Smooth muscle cell (in vitro differentiated cells): Measurements from ENCODE around the gene SEPSECS. TPM values are rescaled to one million over a fixed set of nuclear protein-coding genes. Genes with fewer than 3 reads are reported as not detected.

ENCODE experiments used
- DNase-seq: peaks from one replicate; lab custom pipeline; 2025; ENCODE audit not compliant: unreplicated experiment; lab: John Stamatoyannopoulos, UW
- H2AFZ ChIP-seq: fragments of 200-600 bp; sonication (generic); 2 replicates; pipeline ENCODE4 v1.6.0; 2016; ENCODE audit warnings: antibody characterized with exemption, low read depth, mild to moderate bottlenecking
- H3F3A ChIP-seq: fragments of 200-600 bp; sonication (generic); 2 replicates; pipeline ENCODE4 v1.6.0; 2017; ENCODE audit warnings: antibody characterized with exemption, low read depth
- H3K27ac ChIP-seq: fragments of 200-600 bp; sonication (generic); 2 replicates; pipeline ENCODE4 v1.5.1; 2016; ENCODE audit warnings: low read depth, mild to moderate bottlenecking
- H3K27me3 ChIP-seq: fragments of 200-600 bp; sonication (generic); 2 replicates; pipeline ENCODE4 v1.6.1; 2016; ENCODE audit warnings: low read depth, mild to moderate bottlenecking
- H3K36me3 ChIP-seq: fragments of 200-600 bp; sonication (generic); 2 replicates; pipeline ENCODE4 v1.5.1; 2016; ENCODE audit warnings: low read depth
- H3K4me1 ChIP-seq: fragments of 200-600 bp; sonication (generic); 2 replicates; pipeline ENCODE4 v1.5.1; 2016; ENCODE audit warnings: low read depth
- H3K4me2 ChIP-seq: fragments of 200-600 bp; sonication (generic); 2 replicates; pipeline ENCODE4 v1.6.0; 2016; ENCODE audit warnings: mild to moderate bottlenecking
- H3K4me3 ChIP-seq: fragments of 200-600 bp; sonication (generic); 2 replicates; pipeline ENCODE4 v1.5.1; 2016; ENCODE audit warnings: mild to moderate bottlenecking
- H3K79me2 ChIP-seq: fragments of 200-600 bp; sonication (generic); 2 replicates; pipeline ENCODE4 v1.6.0; 2016; ENCODE audit warnings: low read depth, mild to moderate bottlenecking
- H3K9ac ChIP-seq: fragments of 200-600 bp; sonication (generic); 2 replicates; pipeline ENCODE4 v1.6.0; 2016; ENCODE audit warnings: low read depth
- H3K9me3 ChIP-seq: fragments of 200-600 bp; sonication (generic); replicated peaks from 2 replicates; pipeline ENCODE4 v1.5.1; 2016; ENCODE audit warnings: low read depth
- H4K20me1 ChIP-seq: fragments of 200-600 bp; sonication (generic); 2 replicates; pipeline ENCODE4 v1.6.0; 2016; ENCODE audit warnings: low read depth
- WGBS: methylation state at CpG from one replicate; pipeline ENCODE4 v1.1.7; 2016; ENCODE audit warnings: low lambda C conversion rate; 5-methylcytosine and 5-hydroxymethylcytosine counted together
- polyA plus RNA-seq: library from polyadenylated mRNA; unstranded; fragments of >200 nt; fragmentation: Nextera tagmentation; extraction: Ambion mirVana; gene quantifications from 2 replicates; pipeline ENCODE4 v1.2.1, GENCODE V29; 2016
- total RNA-seq: library from RNA; depleted of rRNA; stranded (reverse); fragments of >200 nt; gene quantifications from 2 replicates; pipeline ENCODE4 v1.2.3, GENCODE V29; 2014
- TF ChIP-seq, protein P1 (sequence below): fragments of 200-600 bp; sonication (generic); IDR thresholded peaks from 2 replicates; pipeline ENCODE4 v1.5.1; 2017; ENCODE audit warnings: borderline replicate concordance, mild to moderate bottlenecking, antibody characterized with exemption; ENCODE audit not compliant: insufficient read depth, poor library complexity, severe bottlenecking

Gene SEPSECS
- total and polyA plus RNA-seq, 2 experiments from 2014 or later = 4.2 to 8.4 TPM

DNA sequence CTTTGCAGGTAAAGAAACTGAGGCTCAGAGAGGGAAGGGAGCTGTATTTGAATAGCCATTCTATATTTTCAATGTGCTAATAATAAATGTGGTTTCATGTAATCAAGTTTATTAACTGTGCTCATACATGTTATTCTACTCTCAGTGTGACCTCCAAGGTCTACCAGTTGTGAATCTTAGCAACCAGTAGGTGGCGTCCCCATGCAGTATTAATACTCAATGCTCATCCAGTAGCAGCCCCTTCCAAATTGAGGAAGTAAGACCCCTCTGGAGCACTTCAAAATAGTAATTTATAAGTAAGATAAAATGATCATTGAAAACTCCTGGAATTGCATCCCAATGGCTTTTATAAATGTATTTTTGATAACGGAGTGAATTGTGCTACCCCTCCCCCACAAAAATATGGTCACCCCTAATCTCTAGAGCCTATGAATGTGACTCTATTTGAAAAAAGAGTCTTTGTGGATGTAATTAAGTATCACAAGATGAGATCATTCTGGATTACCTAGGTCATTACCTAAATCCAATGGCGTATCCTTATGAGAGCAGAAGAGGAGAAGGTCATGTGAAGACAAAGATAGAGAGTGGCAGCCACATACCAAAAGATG lies 20.4 kb upstream of the SEPSECS start:
- no peaks in the 10 kb centered on the region for H3K79me2 ChIP-seq
- no peak overlapping the region for H2AFZ ChIP-seq
- H3F3A ChIP-seq = no peaks in the 10 kb centered on the region
- H3K4me1 ChIP-seq = no peaks in the 10 kb centered on the region
- no peak overlapping the region for H3K9ac ChIP-seq
- no peaks in the 10 kb centered on the region for H3K27me3 ChIP-seq
- H3K4me3 ChIP-seq = no peak overlapping the region
- H3K9me3 ChIP-seq = no peaks in the 10 kb centered on the region
- no peak overlapping the region for H3K4me2 ChIP-seq
- H3K36me3 ChIP-seq = no peaks in the 10 kb centered on the region
- no peak for DNase-seq
- WGBS = 59% methylated on average over 3 of the region's 3 CpGs
- TF ChIP-seq, protein P1, sequence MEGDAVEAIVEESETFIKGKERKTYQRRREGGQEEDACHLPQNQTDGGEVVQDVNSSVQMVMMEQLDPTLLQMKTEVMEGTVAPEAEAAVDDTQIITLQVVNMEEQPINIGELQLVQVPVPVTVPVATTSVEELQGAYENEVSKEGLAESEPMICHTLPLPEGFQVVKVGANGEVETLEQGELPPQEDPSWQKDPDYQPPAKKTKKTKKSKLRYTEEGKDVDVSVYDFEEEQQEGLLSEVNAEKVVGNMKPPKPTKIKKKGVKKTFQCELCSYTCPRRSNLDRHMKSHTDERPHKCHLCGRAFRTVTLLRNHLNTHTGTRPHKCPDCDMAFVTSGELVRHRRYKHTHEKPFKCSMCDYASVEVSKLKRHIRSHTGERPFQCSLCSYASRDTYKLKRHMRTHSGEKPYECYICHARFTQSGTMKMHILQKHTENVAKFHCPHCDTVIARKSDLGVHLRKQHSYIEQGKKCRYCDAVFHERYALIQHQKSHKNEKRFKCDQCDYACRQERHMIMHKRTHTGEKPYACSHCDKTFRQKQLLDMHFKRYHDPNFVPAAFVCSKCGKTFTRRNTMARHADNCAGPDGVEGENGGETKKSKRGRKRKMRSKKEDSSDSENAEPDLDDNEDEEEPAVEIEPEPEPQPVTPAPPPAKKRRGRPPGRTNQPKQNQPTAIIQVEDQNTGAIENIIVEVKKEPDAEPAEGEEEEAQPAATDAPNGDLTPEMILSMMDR = peak; percentile 74
- H4K20me1 ChIP-seq = no peaks in the 10 kb centered on the region
- H3K27ac ChIP-seq = no peak overlapping the region

DNA sequence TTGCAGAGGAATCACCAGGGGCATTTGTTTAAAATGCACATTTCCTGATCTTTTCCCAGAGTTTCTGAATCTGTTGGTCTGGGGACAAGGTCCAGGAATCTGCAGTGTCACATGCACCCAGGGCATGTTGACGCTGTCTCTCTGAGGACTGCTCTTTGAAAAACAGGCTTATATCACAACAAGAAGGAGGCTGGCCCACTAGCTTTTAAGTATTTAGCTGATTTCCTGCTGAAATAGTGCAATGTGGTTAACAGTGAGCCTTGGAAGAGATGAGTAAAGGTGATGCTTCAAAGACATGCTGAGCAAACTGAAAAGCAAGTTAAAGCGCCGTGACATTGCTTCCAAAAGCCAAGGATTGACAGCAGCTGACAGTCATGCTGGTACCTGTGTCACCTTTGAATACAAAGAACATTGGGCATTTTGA lies 18.6 kb upstream of the SEPSECS start:
- Histone ChIP-seq H3K27me3 (no peaks in the 10 kb centered on the region), H3K27ac (no peak overlapping the region), H3K79me2 (no peaks in the 10 kb centered on the region), H3K4me3 (no peak overlapping the region), H3F3A (peaks cover 9% of the 10 kb centered on the region), H4K20me1 (no peaks in the 10 kb centered on the region), H3K9ac (no peak overlapping the region), H2AFZ (no peak overlapping the region), H3K9me3 (no peaks in the 10 kb centered on the region), H3K36me3 (no peaks in the 10 kb centered on the region), H3K4me1 (no peaks in the 10 kb centered on the region), H3K4me2 (no peak overlapping the region)
- TF ChIP-seq, protein P1 = no peak
- DNase-seq = no peak
- 67% methylated on average over 3 of the region's 3 CpGs for WGBS

DNA sequence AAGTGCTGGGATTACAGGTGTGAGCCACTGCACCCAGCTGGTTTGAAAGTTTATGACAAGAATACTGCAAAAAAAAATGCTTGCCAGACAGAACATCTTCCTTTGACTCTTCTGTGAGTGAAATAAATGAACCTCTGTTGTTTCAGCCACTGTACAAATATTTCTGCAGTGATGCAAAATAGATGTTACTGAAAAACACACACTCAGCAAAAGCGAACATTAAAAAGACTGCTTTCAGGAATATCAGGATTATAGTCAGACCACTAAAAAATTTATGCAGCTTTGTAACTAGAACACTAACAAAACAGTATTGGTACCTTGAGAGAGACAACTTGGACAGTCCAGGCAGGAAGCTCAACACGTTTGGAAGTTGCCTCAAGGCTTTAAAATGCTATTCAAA lies 16.9 kb upstream of the SEPSECS start:
- 69% methylated on average over 2 of the region's 2 CpGs for WGBS
- no peak overlapping the region for H3K4me3 ChIP-seq
- H3K9ac ChIP-seq = no peak overlapping the region
- peaks cover 6% of the 10 kb centered on the region for H3K4me1 ChIP-seq
- H3K4me2 ChIP-seq = no peak overlapping the region
- no peaks in the 10 kb centered on the region for H3K9me3 ChIP-seq
- no peaks in the 10 kb centered on the region for H3K79me2 ChIP-seq
- H4K20me1 ChIP-seq = no peaks in the 10 kb centered on the region
- DNase-seq = no peak
- TF ChIP-seq, protein P1 = no peak
- no peaks in the 10 kb centered on the region for H3K27me3 ChIP-seq
- no peaks in the 10 kb centered on the region for H3K36me3 ChIP-seq
- H2AFZ ChIP-seq = no peak overlapping the region
- peaks cover 20% of the 10 kb centered on the region for H3F3A ChIP-seq
- H3K27ac ChIP-seq = no peak overlapping the region

DNA sequence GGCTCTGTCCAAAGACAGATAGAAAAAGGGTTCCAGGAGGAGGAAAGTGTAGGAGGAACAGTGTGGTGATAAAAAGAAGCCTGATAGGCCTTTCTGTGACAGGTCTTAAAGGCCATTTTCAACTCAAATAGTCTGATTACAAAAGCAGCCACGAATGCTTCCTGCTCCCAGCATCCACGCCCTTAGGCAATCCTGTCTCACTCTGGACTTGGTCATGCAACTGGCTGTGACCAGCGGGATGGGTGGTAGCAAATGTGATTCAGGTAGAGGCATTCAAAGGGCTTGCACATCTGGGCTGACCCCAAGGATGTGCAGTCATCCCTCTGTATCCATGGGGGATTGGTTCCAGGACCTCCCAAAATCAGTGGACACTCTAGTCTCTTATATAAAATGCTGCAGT lies 14.4 kb upstream of the SEPSECS start:
- H3K4me2 ChIP-seq = no peak overlapping the region
- no peak overlapping the region for H2AFZ ChIP-seq

More for the DNA sequence above, 14.4 kb upstream of the SEPSECS start:
- Histone ChIP-seq H3K4me1 (peaks cover 6% of the 10 kb centered on the region), H3K9me3 (no peaks in the 10 kb centered on the region), H3K9ac (no peak overlapping the region), H3K27me3 (no peaks in the 10 kb centered on the region), H3K27ac (peak overlapping the region; percentile 85), H3K36me3 (no peaks in the 10 kb centered on the region), H3F3A (peaks cover 28% of the 10 kb centered on the region), H3K4me3 (no peak overlapping the region), H4K20me1 (no peaks in the 10 kb centered on the region), H3K79me2 (no peaks in the 10 kb centered on the region)
- WGBS = 54% methylated on average over 3 of the region's 3 CpGs
- TF ChIP-seq, protein P1 = no peak
- no peak for DNase-seq
